HEK293 (cell line): ENCODE data around the gene ADM2.

Experiments used
- CTCF ChIA-PET: fragments of 350-600 bp; formaldehyde crosslinking; extraction: SDS; loops from one replicate; lab custom pipeline; 2021; ENCODE audit warnings: antibody characterized with exemption; lab: Yijun Ruan, JAX
- POLR2A ChIA-PET: fragments of 300-600 bp; formaldehyde crosslinking; extraction: SDS; loops from one replicate; lab custom pipeline; 2020; ENCODE audit warnings: antibody characterized with exemption, inconsistent platforms; lab: Yijun Ruan, JAX
- H3K27ac ChIP-seq: fragments of 200-500 bp; sonication (Bioruptor generic); 2 replicates; pipeline ENCODE4 v1.5.1; 2014; ENCODE audit warnings: low read depth, low read length, control low read depth, inconsistent platforms; ENCODE audit errors: extremely low read depth
- H3K36me3 ChIP-seq, 2 experiments: fragments of 200-500 bp in 1 of 2; sonication (Bioruptor generic) in 1 of 2; 1 replicate in 1 of 2; 2 replicates in 1 of 2; pipeline ENCODE4 v1.5.1; 2014 to 2017; ENCODE audit warnings: inconsistent platforms in 2 of 2, low read length in 2 of 2; ENCODE audit not compliant: control insufficient read depth in 2 of 2, insufficient read depth in 1 of 2
- H3K4me1 ChIP-seq: fragments of 200-500 bp; sonication (Bioruptor generic); 2 replicates; pipeline ENCODE4 v1.5.1; 2014; ENCODE audit warnings: mild to moderate bottlenecking, low read length, inconsistent platforms; ENCODE audit not compliant: control insufficient read depth, insufficient read depth
- H3K4me3 ChIP-seq: 2 replicates; pipeline ENCODE4 v1.5.1; 2011; ENCODE audit warnings: low read depth, mild to moderate bottlenecking, control low read depth, low read length, moderate library complexity
- H3K9me3 ChIP-seq: fragments of 200-500 bp; sonication (Bioruptor generic); 2 replicates; pipeline ENCODE4 v1.5.1; 2014; ENCODE audit warnings: low read depth, low read length, inconsistent platforms; ENCODE audit not compliant: control insufficient read depth, insufficient read depth
- BCL11A ChIP-seq: fragments of 450-650 bp; formaldehyde crosslinking; IDR thresholded peaks from 2 replicates; pipeline ENCODE4 v1.5.1; 2016; ENCODE audit warnings: low read depth, missing biosample characterization, missing genetic modification characterization
- GLI2 ChIP-seq: fragments of 450-650 bp; formaldehyde crosslinking; IDR thresholded peaks from 2 replicates; pipeline ENCODE4; 2017; ENCODE audit warnings: missing biosample characterization, missing genetic modification characterization, low read depth, borderline replicate concordance
- HIC1 ChIP-seq: fragments of 450-650 bp; formaldehyde crosslinking; IDR thresholded peaks from 2 replicates; pipeline ENCODE4 v1.5.1; 2016; ENCODE audit warnings: missing biosample characterization, missing genetic modification characterization
- KLF16 ChIP-seq: fragments of 450-650 bp; formaldehyde crosslinking; IDR thresholded peaks from 2 replicates; pipeline ENCODE4 v1.5.1; 2017; ENCODE audit warnings: missing biosample characterization, missing genetic modification characterization
- KLF8 ChIP-seq: fragments of 450-650 bp; formaldehyde crosslinking; IDR thresholded peaks from 2 replicates; pipeline ENCODE4 v1.5.1; 2016; ENCODE audit warnings: missing biosample characterization, missing genetic modification characterization
- KLF9 ChIP-seq: fragments of 450-650 bp; formaldehyde crosslinking; IDR thresholded peaks from 2 replicates; pipeline ENCODE4 v1.5.1; 2016; ENCODE audit warnings: missing biosample characterization, missing genetic modification characterization, low read depth
- MEIS1 ChIP-seq: sonication (generic); formaldehyde crosslinking; IDR thresholded peaks from 2 replicates; pipeline ENCODE4 v1.8.1; 2022; ENCODE audit warnings: missing genetic modification reagents, mild to moderate bottlenecking, borderline replicate concordance
- MYNN ChIP-seq: fragments of 450-650 bp; formaldehyde crosslinking; IDR thresholded peaks from 2 replicates; pipeline ENCODE4 v1.5.1; 2016; ENCODE audit warnings: missing biosample characterization, missing genetic modification characterization, borderline replicate concordance
- OSR2 ChIP-seq: fragments of 450-650 bp; formaldehyde crosslinking; IDR thresholded peaks from 2 replicates; pipeline ENCODE4 v1.5.1; 2016; ENCODE audit warnings: missing biosample characterization, missing genetic modification characterization
- SP2 ChIP-seq: fragments of 450-650 bp; formaldehyde crosslinking; IDR thresholded peaks from 2 replicates; pipeline ENCODE4 v1.5.1; 2016; ENCODE audit warnings: missing biosample characterization, missing genetic modification characterization
- TRIM28 ChIP-seq: IDR thresholded peaks from 2 replicates; pipeline ENCODE4 v1.6.1; 2011; ENCODE audit warnings: low read length, control low read depth, borderline replicate concordance
- ZBTB20 ChIP-seq: fragments of 450-650 bp; formaldehyde crosslinking; IDR thresholded peaks from 2 replicates; pipeline ENCODE4 v1.5.1; 2016; ENCODE audit warnings: missing biosample characterization, missing genetic modification characterization
- ZBTB26 ChIP-seq: fragments of 450-650 bp; formaldehyde crosslinking; optimal IDR thresholded peaks from 2 replicates; pipeline ENCODE3; 2016; ENCODE audit warnings: missing biosample characterization, mild to moderate bottlenecking, missing genetic modification characterization
- ZBTB8A ChIP-seq: fragments of 450-650 bp; formaldehyde crosslinking; IDR thresholded peaks from 2 replicates; pipeline ENCODE4 v1.5.1; 2016; ENCODE audit warnings: missing biosample characterization, missing genetic modification characterization
- ZNF16 ChIP-seq: fragments of 450-650 bp; formaldehyde crosslinking; IDR thresholded peaks from 2 replicates; pipeline ENCODE4 v1.5.1; 2016; ENCODE audit warnings: low read depth, missing biosample characterization, missing genetic modification characterization
- ZNF174 ChIP-seq: fragments of 450-650 bp; formaldehyde crosslinking; IDR thresholded peaks from 2 replicates; pipeline ENCODE4 v1.5.0; 2017; ENCODE audit warnings: missing biosample characterization, mild to moderate bottlenecking, missing genetic modification characterization
- ZNF266 ChIP-seq: fragments of 450-650 bp; formaldehyde crosslinking; IDR thresholded peaks from 2 replicates; pipeline ENCODE4 v1.5.1; 2016; ENCODE audit warnings: missing biosample characterization, missing genetic modification characterization, low read depth
- ZNF311 ChIP-seq: fragments of 450-650 bp; formaldehyde crosslinking; IDR thresholded peaks from 2 replicates; pipeline ENCODE4 v1.5.1; 2017; ENCODE audit warnings: missing biosample characterization, missing genetic modification characterization, borderline replicate concordance
- ZNF335 ChIP-seq: fragments of 450-650 bp; formaldehyde crosslinking; conservative IDR thresholded peaks from 2 replicates; pipeline ENCODE4 v1.5.1; 2016; ENCODE audit warnings: missing biosample characterization, missing genetic modification characterization
- ZNF416 ChIP-seq: fragments of 450-650 bp; formaldehyde crosslinking; IDR thresholded peaks from 2 replicates; pipeline ENCODE4 v1.5.1; 2016; ENCODE audit warnings: missing biosample characterization, missing genetic modification characterization
- ZNF510 ChIP-seq: fragments of 450-650 bp; formaldehyde crosslinking; IDR thresholded peaks from 2 replicates; pipeline ENCODE4 v1.5.1; 2018; ENCODE audit warnings: mild to moderate bottlenecking, missing genetic modification characterization, missing biosample characterization; ENCODE audit not compliant: insufficient replicate concordance
- ZNF514 ChIP-seq: fragments of 450-650 bp; formaldehyde crosslinking; IDR thresholded peaks from 2 replicates; pipeline ENCODE4 v1.5.1; 2016; ENCODE audit warnings: missing biosample characterization, missing genetic modification characterization
- ZNF707 ChIP-seq: fragments of 450-650 bp; formaldehyde crosslinking; IDR thresholded peaks from 2 replicates; pipeline ENCODE4 v1.5.1; 2016; ENCODE audit warnings: missing biosample characterization, missing genetic modification characterization
- ZSCAN16 ChIP-seq: fragments of 450-650 bp; formaldehyde crosslinking; IDR thresholded peaks from 2 replicates; pipeline ENCODE4 v1.5.1; 2016; ENCODE audit warnings: missing biosample characterization, missing genetic modification characterization
- ZSCAN23 ChIP-seq: fragments of 450-650 bp; formaldehyde crosslinking; IDR thresholded peaks from 2 replicates; pipeline ENCODE4 v1.5.1; 2016; ENCODE audit warnings: missing biosample characterization, missing genetic modification characterization
- ZXDB ChIP-seq: fragments of 450-650 bp; formaldehyde crosslinking; IDR thresholded peaks from 2 replicates; pipeline ENCODE4 v1.5.1; 2016; ENCODE audit warnings: missing biosample characterization, missing genetic modification characterization
- TF ChIP-seq, protein P1 (sequence below): fragments of 450-650 bp; formaldehyde crosslinking; IDR thresholded peaks from 2 replicates; pipeline ENCODE4 v1.5.1; 2016; ENCODE audit warnings: missing biosample characterization, missing genetic modification characterization, low read depth
- TF ChIP-seq, protein P2 (sequence below): fragments of 450-650 bp; formaldehyde crosslinking; IDR thresholded peaks from 2 replicates; pipeline ENCODE4 v1.5.1; 2016; ENCODE audit warnings: missing biosample characterization, missing genetic modification characterization

The ADM2 gene

DNA sequence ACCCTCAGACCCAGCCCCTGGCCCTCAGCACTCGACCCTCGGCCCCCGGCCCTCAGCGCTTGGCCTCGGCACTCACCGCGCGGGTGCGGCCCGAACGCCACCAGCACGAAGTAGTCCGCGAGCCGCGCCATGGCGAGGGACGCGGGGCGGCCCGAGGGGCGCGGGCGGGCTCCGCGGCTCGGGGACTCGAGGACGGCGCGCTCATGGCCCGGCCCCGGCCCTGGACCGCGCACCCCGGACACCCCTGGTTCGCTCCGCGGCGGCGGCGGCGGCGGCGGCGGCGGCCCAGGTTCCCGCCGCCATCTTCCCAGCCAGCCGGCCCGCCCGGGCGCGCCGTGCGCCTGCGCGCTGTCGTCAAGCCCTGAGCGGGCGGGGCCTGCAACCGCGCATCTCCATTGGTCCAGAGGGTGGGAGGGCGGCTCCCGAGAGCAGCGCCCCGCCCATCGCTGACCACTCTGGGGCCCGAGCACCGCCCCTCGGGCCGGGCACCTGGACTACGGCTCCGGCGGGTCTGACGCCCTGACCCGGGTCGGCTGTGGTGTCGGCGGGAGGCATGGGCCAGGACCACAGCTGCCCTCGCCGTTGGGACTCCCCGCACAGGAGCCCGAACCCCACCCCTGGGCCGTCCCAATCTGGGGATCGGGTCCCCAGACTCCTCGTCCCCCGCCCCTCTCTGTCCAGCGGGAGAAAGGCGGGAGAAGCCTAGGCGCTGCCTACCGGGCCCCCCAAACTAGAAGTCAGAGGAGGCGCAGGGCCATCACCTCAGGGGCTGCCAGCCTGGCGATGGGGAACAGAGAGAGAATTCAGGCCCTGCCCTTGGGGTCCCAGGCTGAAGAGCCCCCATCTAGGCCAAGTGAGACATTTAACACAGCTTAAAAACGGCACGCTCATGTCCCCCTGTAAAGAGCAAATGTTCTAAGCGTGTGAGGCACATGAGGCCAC is 6.4 kb upstream of the ADM2 start, which contains the start of gene SBF1:
Gene SBF1 (minus strand): TSS at position 326 of the 942 bp plus-strand sequence. CDS start 195 bp downstream, at position 131.
- CTCF ChIA-PET, result interaction anchor here (1.0 kb wide), 1 partner anchor 21 kb away, joined by 5 read pairs; no protein-coding TSS in a partner anchor
- POLR2A ChIA-PET, result interaction anchor here (0.5 to 1.2 kb wide), 5 partner anchors 17 to 51 kb away, joined by 3 read pairs; partner anchors contain the start of genes LMF2, NCAPH2 and SCO2
- H3K27ac ChIP-seq, result peak within 1 kb of the TSS; percentile 87
- TF ChIP-seq ZXDB (peak; percentile 17; the same call in 1 of the 2 replicates), BCL11A (tag by site-specific recombination) (peak; percentile 73; the same call in 1 of the 2 replicates), ZNF707 (tag by site-specific recombination) (no peak), ZBTB8A (tag by site-specific recombination) (peak; percentile 62), ZBTB26 (no peak), ZSCAN16 (tag by site-specific recombination) (no peak), ZNF335 (peak; percentile 76), ZNF16 (tag by site-specific recombination) (no peak), HIC1 (tag by site-specific recombination) (peak; percentile 60; the same call in 1 of the 2 replicates), ZNF514 (tag by site-specific recombination) (no peak), TRIM28 (no peak), SP2 (tag by site-specific recombination) (peak; percentile 86), ZSCAN23 (tag by site-specific recombination) (no peak), ZNF174 (tag by site-specific recombination) (no peak), MEIS1 (CRISPR knock-in tag) (no peak), ZNF266 (tag by site-specific recombination) (no peak), KLF8 (tag by site-specific recombination) (peak; percentile 77; the same call in 1 of the 2 replicates), ZNF416 (tag by site-specific recombination) (no peak), MYNN (tag by site-specific recombination) (no peak), GLI2 (tag by site-specific recombination) (no peak), KLF9 (tag by site-specific recombination) (peak; percentile 76), ZNF510 (tag by site-specific recombination) (no peak), OSR2 (tag by site-specific recombination) (no peak), ZNF311 (tag by site-specific recombination) (no peak), KLF16 (tag by site-specific recombination) (peak; percentile 66; the same call in 1 of the 2 replicates), ZBTB20 (tag by site-specific recombination) (peak; percentile 82)
- TF ChIP-seq, protein P1, sequence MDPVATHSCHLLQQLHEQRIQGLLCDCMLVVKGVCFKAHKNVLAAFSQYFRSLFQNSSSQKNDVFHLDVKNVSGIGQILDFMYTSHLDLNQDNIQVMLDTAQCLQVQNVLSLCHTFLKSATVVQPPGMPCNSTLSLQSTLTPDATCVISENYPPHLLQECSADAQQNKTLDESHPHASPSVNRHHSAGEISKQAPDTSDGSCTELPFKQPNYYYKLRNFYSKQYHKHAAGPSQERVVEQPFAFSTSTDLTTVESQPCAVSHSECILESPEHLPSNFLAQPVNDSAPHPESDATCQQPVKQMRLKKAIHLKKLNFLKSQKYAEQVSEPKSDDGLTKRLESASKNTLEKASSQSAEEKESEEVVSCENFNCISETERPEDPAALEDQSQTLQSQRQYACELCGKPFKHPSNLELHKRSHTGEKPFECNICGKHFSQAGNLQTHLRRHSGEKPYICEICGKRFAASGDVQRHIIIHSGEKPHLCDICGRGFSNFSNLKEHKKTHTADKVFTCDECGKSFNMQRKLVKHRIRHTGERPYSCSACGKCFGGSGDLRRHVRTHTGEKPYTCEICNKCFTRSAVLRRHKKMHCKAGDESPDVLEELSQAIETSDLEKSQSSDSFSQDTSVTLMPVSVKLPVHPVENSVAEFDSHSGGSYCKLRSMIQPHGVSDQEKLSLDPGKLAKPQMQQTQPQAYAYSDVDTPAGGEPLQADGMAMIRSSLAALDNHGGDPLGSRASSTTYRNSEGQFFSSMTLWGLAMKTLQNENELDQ, result no peak
- TF ChIP-seq, protein P2, sequence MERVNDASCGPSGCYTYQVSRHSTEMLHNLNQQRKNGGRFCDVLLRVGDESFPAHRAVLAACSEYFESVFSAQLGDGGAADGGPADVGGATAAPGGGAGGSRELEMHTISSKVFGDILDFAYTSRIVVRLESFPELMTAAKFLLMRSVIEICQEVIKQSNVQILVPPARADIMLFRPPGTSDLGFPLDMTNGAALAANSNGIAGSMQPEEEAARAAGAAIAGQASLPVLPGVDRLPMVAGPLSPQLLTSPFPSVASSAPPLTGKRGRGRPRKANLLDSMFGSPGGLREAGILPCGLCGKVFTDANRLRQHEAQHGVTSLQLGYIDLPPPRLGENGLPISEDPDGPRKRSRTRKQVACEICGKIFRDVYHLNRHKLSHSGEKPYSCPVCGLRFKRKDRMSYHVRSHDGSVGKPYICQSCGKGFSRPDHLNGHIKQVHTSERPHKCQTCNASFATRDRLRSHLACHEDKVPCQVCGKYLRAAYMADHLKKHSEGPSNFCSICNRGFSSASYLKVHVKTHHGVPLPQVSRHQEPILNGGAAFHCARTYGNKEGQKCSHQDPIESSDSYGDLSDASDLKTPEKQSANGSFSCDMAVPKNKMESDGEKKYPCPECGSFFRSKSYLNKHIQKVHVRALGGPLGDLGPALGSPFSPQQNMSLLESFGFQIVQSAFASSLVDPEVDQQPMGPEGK (tag by site-specific recombination), result peak; percentile 69; the same call in 1 of the 2 replicates

More for the DNA sequence above, 6.4 kb upstream of the ADM2 start, which contains the start of gene SBF1:
- Histone ChIP-seq H3K9me3 (no peaks in the 10 kb centered on the region), H3K4me3 (peak within 1 kb of the TSS; percentile 76), H3K36me3 (peaks cover 4 to 31% of the 10 kb centered on the region in 2 experiments; a peak in 2 of 3 replicates), H3K4me1 (peaks cover 24% of the 10 kb centered on the region)
